ENCODE data around the gene FRMD4A. TPM values are rescaled to one million over a fixed set of nuclear protein-coding genes. Genes with fewer than 3 reads are reported as not detected.

FRMD4A gene
- total and polyA plus RNA-seq, 7 donors, result 2.9 to 9.1 (median 6.2) TPM

DNA sequence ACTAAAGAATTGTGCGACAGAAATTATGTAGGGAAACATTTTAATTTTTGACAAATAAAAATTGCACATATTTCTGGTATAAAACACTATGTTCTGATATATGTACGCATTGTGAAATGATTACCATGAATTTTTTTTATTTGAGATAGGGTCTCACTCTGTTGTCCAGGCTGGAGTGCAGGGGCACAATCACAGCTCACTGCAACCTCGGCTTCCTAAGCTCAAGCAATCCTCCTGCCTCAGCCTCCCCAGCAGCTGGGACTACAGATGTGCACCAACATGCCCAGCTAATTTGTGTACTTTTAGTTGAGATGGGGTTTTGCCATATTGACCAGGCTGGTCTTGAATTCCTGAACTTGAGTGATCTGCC lies 149.2 kb downstream of the FRMD4A start:
- DNase-seq (no peak), ATAC-seq (no peak)
- no peak overlapping the region for H3K27ac ChIP-seq
- no peaks in the 10 kb centered on the region for H3K36me3 ChIP-seq (ENCODE audit: insufficient read depth in 1 of 2, low read depth in 1 of 2)
- no peak overlapping the region for H3K4me3 ChIP-seq
- H3K4me1 ChIP-seq, result no peaks in the 10 kb centered on the region
- 79 to 81% (median 80%) methylated on average over 3 of the region's 3 CpGs for whole genome bisulfite sequencing, 3 donors
- TF ChIP-seq, protein P1, sequence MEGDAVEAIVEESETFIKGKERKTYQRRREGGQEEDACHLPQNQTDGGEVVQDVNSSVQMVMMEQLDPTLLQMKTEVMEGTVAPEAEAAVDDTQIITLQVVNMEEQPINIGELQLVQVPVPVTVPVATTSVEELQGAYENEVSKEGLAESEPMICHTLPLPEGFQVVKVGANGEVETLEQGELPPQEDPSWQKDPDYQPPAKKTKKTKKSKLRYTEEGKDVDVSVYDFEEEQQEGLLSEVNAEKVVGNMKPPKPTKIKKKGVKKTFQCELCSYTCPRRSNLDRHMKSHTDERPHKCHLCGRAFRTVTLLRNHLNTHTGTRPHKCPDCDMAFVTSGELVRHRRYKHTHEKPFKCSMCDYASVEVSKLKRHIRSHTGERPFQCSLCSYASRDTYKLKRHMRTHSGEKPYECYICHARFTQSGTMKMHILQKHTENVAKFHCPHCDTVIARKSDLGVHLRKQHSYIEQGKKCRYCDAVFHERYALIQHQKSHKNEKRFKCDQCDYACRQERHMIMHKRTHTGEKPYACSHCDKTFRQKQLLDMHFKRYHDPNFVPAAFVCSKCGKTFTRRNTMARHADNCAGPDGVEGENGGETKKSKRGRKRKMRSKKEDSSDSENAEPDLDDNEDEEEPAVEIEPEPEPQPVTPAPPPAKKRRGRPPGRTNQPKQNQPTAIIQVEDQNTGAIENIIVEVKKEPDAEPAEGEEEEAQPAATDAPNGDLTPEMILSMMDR (IDR thresholded peaks at IDR 0.05), result no peak
- peaks cover 0 to 13% (median 1%) of the 10 kb centered on the region in 3 donors for H3K27me3 ChIP-seq (ENCODE audit: insufficient read depth in 3 of 3, low read length in 2 of 3)
- intact Hi-C loops (cut with DNase I), result no loop called here
- H3K9me3 ChIP-seq, result no peaks in the 10 kb centered on the region

DNA sequence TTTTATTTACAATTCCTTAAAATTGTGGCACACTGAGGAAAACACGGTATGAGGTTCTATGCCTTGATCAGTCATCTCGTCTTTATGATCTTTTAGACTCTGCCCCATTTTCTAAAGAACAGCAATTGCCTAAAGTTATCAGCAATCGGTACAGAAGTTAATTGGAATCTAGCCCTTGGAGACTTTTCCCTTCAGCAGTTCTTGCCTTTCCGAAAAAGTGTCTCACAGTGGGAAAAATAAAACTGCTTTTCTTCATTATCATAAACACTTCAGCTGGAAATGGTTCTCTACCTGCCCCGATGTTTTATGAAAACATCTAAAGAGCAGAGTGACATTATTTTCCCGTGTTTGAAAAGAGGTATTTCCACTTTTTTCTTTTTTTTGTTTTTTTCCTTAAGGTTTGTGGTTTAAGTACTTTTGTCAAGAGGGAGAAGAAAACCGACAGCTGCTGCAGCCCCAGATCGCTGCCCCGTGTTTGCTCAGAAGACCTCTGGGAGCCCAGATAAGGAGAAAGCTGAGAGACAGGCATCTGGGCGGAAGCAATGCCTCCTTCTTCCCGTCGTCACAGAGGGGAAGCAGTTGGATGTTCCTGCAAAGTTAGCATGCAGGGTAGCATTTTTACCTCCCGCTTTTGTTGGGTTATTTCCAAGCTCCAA lies 149.7 kb downstream of the FRMD4A start:
- H3K27me3 ChIP-seq (ENCODE audit: insufficient read depth in 3 of 3, low read length in 2 of 3), result peaks cover 0 to 15% (median 1%) of the 10 kb centered on the region in 3 donors
- intact Hi-C loops (cut with DNase I), result no loop called here
- 37 to 43% (median 40%) methylated on average over 13 of the region's 13 CpGs for WGBS, 3 donors

DNA sequence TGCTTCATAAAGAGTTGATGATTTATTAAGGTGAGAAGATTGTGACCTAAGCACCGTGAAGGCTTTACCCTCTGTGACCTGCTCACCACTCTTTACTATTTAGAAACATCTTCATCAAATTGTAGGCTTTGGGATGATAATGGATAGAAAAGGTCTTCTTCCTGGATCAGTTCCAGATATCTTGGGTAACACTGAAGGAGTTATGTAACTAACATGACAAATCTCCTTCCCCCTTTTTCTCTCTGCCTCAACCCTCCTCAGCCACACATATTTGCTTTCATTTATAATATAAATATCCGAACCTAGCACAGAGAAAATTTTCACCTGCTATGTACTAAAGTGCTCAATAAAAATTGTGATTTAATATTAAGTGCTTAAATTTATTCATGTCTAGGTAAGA lies 151.5 kb downstream of the FRMD4A start:
- TF ChIP-seq, protein P1 (IDR thresholded peaks at IDR 0.05), result no peak
- Histone ChIP-seq H3K36me3 (ENCODE audit: insufficient read depth in 1 of 2, low read depth in 1 of 2) (no peaks in the 10 kb centered on the region), H3K4me1 (no peaks in the 10 kb centered on the region), H3K27ac (no peak overlapping the region), H3K27me3 (ENCODE audit: insufficient read depth in 3 of 3, low read length in 2 of 3) (peaks cover 0 to 18% (median 0%) of the 10 kb centered on the region in 3 donors), H3K4me3 (no peak overlapping the region), H3K9me3 (no peaks in the 10 kb centered on the region)
- WGBS, 3 donors, result 44 to 63% (median 47%) methylated on average over 2 of the region's 2 CpGs
- ATAC-seq (no peak), DNase-seq (no peak)
- intact Hi-C loops (cut with DNase I), result no loop called here

More for the DNA sequence above, 149.7 kb downstream of the FRMD4A start:
- TF ChIP-seq, protein P1 (IDR thresholded peaks at IDR 0.05), result no peak
- Histone ChIP-seq H3K4me1 (no peaks in the 10 kb centered on the region), H3K9me3 (no peaks in the 10 kb centered on the region), H3K27ac (no peak overlapping the region), H3K4me3 (no peak overlapping the region), H3K36me3 (ENCODE audit: insufficient read depth in 1 of 2, low read depth in 1 of 2) (no peaks in the 10 kb centered on the region)
- no peak for ATAC-seq
- DNase-seq, result no peak

DNA sequence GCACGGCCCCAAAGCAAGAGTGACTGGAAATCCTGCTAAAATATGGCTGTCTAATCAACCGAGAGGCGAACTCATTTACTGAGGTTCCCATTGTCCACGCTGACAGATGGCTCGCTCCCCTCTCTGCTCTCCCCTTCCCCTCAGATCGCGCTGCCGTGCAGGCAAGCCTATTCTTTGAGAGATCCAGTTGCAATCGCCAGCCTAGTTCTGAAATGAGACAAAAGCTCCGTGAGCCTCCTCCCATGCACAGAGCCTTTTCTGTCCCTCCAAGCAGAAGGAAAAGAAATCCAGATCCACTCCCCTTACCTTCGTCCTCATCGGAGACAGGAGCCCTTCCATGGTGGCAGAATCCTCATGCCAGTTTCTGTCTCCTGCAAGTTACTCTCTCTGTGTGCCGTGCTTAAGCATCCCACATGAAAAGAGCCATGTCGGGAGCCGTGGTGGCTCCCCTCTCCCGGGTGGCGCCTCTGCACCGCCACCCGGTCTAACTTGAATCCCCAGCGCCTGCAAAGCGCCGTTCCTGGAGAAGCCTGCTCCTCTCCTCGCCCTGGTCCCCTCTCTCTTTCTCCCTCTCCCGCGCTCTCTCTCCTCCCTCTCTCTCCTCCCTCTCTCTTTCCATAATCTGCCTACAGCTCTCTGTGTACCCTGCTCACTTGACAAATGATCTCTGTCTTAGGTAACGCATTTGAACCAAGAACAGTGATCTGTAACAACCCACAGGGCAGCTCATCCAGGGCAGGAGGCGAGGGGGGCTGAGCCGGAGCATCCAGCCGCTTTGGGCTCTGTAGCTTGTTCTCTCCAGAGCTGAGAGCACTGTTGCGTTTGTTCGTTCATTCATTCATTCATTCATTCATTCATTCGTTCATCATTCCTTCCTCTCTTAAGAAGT lies 156.8 kb downstream of the FRMD4A start:
- 1 to 3% (median 2%) methylated on average over 32 of the region's 32 CpGs for WGBS, 3 donors
- DNase-seq, result no peak
- no peaks in the 10 kb centered on the region for H3K4me1 ChIP-seq
- H3K9me3 ChIP-seq, result no peaks in the 10 kb centered on the region
- no peak overlapping the region for H3K27ac ChIP-seq
- H3K27me3 ChIP-seq (ENCODE audit: insufficient read depth in 3 of 3, low read length in 2 of 3), result peaks cover 0 to 13% (median 0%) of the 10 kb centered on the region in 3 donors
- H3K36me3 ChIP-seq (ENCODE audit: insufficient read depth in 1 of 2, low read depth in 1 of 2), result no peaks in the 10 kb centered on the region
- ATAC-seq, result no peak
- intact Hi-C loops (cut with DNase I), result no loop called here
- H3K4me3 ChIP-seq, result peak overlapping the region; percentile 49
- TF ChIP-seq, protein P1 (IDR thresholded peaks at IDR 0.05), result no peak

Data from psoas muscle (tissue), 8 donors.